ENCODE data around the gene CPNE4.

- TF ChIP-seq CTCF (IDR thresholded peaks at IDR 0.05) (no peak), POLR2AphosphoS5 (IDR thresholded peaks at IDR 0.05) (no peak), POLR2A (IDR thresholded peaks at IDR 0.05) (no peak), EP300 (IDR thresholded peaks at IDR 0.05) (no peak)
Measured at GRCh38 chr3:131731709-131732108, 303.1 kb downstream of the CPNE4 start.

All from stomach (tissue), 4 donors.